Measurements from ENCODE around the gene NMRK2.

NMRK2 gene

DNA sequence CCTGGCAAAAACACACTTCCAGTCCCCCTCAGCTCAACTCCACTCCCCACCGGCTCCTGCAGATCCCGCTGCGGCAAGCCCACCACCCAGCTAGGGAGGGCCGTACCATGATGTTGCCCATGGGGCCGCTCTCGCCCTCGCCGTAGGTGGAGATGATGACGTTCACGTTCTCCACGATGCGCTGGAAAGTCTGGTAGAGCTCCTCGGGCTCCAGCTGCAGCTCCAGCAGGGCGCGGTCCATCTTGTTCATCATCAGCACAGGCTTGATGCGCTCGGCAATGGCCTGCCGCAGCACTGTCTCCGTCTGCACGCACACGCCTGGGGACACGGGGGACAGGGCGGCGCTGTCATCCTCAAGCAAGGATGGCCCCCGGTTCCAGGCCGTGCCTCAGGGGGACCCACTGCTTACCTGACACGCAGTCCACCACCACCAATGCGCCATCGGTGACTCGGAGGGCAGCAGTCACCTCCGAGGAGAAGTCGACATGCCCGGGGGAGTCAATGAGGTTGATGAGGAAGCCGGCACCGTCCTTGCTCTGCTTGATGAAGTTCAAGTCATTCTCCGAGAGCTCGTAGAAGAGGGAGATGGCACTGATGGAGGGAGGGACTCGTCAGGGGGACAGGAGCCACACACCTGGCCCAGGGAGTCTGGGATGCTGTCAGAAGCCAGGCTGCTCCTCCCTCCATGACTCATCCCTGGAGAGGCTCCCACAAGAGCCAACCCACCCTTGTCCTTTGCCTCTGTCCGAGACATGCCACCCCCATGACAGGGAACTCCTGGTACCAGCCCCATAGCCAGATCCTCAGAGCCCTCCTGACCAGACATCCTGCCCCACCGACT is 50.1 kb downstream of the NMRK2 start:
- peak; percentile 46 for DNase-seq

DNA sequence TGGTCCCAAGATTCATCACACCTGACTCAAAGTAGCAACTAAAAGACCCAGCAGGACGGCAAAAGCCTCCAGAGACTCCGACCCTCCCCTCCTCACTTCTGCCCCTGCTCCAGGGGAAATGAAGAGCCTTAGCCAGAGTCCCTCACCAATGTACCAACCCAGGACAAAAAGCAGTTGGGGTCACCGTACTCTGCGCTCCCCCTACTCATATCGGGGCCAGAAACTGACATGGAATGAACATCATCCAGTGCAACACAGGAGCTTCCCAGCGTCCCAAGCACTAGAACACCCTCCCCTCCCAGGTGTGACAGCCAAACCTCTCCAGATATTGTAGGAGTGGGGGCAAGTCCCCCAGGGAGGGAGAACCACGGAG is 50.7 kb downstream of the NMRK2 start:
- no peak for DNase-seq

DNA sequence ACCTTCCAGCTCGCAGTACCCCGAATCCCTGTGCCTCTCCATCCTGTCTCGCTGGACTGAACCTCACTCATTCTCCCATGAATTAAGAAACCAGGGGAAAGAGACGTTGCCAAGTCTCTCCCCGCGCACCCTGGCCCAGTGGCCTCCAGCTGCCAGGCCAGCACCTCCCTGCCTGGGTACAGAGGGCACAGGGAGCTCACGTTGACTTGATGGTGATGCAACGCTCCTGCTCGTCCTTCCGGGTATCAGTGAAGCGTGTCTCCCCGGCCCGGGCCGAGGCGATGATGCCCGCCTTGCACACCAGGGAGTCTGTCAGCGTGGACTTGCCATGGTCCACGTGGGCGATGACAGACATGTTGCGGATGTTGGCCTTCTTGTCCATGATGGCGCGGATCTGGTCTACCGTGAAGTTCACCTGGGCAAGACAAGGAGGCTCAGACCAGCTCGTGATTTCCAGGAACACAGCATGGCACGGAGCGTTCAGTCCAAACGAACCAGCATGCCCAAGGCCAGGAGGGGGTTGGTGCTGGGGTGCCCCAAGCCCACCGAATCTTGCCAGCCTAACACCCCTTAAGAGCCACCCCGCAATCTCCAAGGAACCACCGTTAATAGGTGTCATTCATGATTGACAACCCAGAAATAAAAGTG is 51.2 kb downstream of the NMRK2 start:
- DNase-seq: no peak

DNA sequence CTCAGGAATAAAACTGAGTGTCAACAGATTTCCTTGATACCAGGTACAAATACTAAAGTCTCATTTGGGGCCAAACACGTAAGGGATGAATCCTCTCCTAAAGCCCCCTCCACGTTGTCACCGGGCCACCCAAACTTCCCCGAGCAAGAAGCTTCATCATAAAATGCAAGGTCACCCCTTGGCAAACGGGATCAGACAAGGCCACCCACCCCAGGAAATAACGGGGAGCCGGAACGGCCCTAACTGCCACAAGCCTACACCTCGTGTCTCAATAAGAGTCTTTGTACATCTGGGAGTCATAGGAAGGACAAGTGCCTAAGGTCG is 51.7 kb downstream of the NMRK2 start:
- no peak for DNase-seq

DNA sequence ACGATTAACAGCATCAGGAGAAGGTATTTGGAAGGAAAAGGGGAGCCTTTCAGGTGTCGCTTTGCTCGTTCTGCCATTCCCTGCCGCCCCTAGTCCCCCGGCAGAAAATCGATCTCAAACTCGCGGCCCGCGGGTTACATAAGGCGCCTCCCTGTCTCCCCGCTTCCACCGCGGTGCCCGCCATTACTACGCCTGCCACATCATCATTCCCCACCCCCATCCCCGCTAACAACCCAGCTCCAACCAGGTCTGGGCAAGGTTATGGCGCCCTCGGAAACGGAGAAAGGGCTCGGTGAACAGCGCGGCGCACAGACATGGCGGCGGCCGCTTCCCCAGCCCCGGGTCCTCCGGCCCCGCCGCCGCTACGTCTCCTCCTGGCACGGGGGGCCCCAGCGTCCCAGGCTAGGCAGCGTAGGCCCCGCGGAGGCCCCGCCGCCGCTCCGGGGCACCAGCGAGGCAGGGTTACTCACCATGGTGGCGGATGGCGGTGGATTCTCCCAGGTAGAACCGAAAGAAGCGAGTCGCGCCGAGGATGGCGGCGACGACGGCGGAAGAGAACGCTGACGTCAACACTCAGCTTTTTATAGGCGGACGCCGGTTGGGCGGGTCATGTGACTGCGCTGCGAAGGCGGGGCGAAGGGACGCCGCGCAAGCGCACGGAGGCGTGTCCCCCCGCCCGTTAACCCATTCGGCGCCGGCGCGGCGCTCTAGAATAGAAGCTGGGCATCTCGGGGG is 52.2 kb downstream of the NMRK2 start, which contains the start of gene EEF2:
TSS of gene EEF2 (minus strand) at position 556 of the 735 bp plus-strand sequence. CDS start at position 473, 83 bp downstream.
- DNase-seq: peak; percentile 89

DNA sequence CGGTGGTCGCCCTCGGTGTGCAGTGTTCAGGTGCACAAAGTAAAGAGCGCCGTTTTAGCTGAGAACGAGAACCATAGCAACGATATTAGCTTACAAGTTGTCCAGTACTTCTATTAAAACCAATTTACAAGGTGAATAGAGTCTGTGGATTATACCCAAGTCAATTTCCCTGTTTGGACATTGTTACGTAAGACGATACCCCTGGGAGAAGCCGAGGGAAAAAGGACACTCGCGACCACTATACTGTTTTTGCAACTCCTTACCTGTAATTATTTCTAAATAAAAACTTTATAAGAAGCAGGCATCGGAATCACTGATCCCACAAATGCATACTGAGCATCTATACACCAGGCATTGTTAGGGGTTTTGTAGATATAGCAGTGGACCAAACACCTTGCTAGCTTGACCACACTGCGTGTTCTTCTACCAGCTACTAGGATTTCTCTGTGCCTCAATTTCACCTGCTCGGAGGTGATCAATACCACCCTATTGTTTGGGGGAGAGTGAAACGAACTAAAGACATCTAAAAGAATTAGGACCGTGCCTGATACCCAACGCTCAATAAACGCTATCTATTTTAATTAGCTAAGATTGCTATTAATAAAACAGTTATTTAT is 52.9 kb downstream of the NMRK2 start:
- no peak for DNase-seq

DNA sequence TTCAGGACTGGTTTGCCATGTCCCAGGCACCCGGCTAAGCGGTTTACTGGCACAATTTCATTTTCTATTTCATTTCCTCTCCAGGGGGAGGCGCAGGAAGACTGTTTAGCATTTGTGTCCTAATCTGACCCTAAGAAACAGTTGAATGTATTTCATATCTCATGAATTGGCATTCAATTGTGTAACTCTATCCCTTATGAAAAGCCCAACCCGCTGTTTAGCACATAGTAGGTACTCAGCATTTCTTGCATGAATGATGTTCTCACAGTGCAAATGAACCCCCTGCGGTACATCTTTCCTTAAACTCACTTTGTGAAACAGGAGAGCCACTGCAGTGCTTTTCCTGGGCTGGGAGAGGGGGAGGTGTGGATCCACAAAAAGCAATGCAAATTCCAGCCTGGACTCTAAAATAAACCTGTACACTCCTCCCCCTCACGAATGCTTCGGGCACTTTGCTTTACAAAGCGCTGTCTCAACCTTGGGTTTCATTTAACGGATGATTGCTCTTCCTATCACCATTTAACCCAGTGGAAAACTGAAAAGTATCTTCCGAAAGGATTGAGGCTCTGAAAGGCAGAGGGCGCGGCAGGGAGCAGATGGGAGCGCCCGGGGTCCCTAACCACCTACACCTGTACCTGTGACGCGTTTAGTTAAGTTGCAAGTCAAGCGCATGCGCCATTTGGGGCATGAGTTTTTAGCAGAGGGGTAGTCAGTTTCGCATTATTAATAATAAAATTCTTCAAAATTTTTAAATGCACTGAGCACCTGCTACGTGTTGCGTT is 53.6 kb downstream of the NMRK2 start:
- peak; percentile 74 for DNase-seq

DNA sequence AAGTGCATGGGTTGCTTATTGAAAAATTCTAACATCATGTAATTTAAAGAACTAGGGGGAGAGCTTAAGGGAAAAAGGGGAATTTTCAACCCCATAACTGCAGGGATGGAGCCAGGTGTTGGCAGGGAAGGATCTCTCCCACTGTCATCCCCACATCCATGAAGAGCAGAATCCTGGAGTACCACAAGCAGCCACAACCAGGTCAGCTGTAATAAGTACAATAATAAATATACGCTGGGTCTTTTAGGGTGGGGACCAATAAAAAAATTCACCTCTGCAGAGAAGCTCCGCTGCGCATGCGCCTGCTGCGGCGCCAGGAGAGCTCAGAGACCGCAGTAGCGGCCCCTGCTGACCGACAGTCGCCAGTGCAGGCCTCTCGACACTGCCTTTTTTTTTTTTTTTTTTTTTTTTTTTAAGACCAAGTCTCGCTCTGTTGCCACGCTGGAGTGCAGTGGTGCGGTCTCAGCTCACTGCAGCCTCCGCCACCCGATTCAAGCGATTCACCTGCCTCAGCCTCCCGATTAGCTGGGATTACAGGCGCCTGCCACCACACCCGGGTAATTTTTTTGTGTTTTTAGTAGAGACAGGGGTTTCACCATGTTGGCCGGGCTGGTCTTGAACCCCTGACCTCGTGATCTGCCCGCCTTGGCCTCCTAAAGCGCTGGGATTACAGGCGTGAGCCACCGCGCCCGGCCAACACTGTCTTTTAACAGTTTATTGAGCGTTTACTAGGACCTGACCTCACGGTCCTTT is 54.9 kb downstream of the NMRK2 start:
- peak; percentile 79 for DNase-seq

DNA sequence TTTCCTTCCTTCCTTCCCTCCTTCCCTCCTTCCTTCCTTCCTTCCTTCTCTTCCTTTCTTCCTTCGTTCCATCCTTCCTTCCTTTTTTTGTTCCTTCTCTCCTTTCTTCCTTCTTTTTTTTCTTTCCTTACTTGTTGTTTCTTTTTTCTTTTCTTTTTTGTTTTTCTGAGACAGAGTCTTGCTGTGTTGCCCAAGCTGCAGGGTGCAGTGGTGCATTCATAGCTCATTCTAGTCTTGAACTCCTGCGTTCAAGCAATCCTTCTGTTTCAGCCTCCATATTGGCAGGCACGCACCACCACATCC is 57.9 kb downstream of the NMRK2 start:
- DNase-seq: no peak
